ENCODE data around the gene NR4A2. TPM values are rescaled to one million over a fixed set of nuclear protein-coding genes. Genes with fewer than 3 reads are reported as not detected.
A peak's percentile ranks its signal among the peaks of the same experiment; 100 is the strongest.

The NR4A2 gene
- total RNA-seq, 1 experiment from 2014 or later: 0.66 TPM

- TF ChIP-seq MLX (CRISPR knock-in tag; IDR thresholded peaks at IDR 0.05): no peak
- peak; percentile 98 for TF ChIP-seq FOXP1 (CRISPR knock-in tag; IDR thresholded peaks at IDR 0.05; ENCODE audit: borderline replicate concordance)
- TF ChIP-seq HMGXB4 (CRISPR knock-in tag; IDR thresholded peaks at IDR 0.05): peak; percentile 56
- TF ChIP-seq TEAD1 (CRISPR knock-in tag; IDR thresholded peaks at IDR 0.05): peak; percentile 85
- TF ChIP-seq NFYB (CRISPR knock-in tag; conservative IDR thresholded peaks at IDR 0.05; ENCODE audit: low read depth): 0 out of 2 replicates have a peak, but pooled peaks have one; percentile 13
- peak; percentile 92 for TF ChIP-seq JUN (CRISPR knock-in tag; IDR thresholded peaks at IDR 0.05)
- TF ChIP-seq, protein P1, sequence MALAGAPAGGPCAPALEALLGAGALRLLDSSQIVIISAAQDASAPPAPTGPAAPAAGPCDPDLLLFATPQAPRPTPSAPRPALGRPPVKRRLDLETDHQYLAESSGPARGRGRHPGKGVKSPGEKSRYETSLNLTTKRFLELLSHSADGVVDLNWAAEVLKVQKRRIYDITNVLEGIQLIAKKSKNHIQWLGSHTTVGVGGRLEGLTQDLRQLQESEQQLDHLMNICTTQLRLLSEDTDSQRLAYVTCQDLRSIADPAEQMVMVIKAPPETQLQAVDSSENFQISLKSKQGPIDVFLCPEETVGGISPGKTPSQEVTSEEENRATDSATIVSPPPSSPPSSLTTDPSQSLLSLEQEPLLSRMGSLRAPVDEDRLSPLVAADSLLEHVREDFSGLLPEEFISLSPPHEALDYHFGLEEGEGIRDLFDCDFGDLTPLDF (CRISPR knock-in tag; IDR thresholded peaks at IDR 0.05): peak; percentile 72; the same call in 1 of the 2 replicates
- TF ChIP-seq SMAD4 (CRISPR knock-in tag; IDR thresholded peaks at IDR 0.05): peak; percentile 85
- TF ChIP-seq ZNF219 (CRISPR knock-in tag; IDR thresholded peaks at IDR 0.05; ENCODE audit: borderline replicate concordance): peak; percentile 88; the same call in 1 of the 2 replicates
- TF ChIP-seq KAT7 (CRISPR knock-in tag; IDR thresholded peaks at IDR 0.05; ENCODE audit: borderline replicate concordance): peak; percentile 80; the same call in 1 of the 2 replicates
- TF ChIP-seq ETV6 (CRISPR knock-in tag; IDR thresholded peaks at IDR 0.05): peak; percentile 65; the same call in 1 of the 2 replicates
- TF ChIP-seq ZSCAN18 (CRISPR knock-in tag; IDR thresholded peaks at IDR 0.05): no peak
- peak; percentile 90 for TF ChIP-seq FOXP4 (CRISPR knock-in tag; IDR thresholded peaks at IDR 0.05)
- peak; percentile 54 for TF ChIP-seq PRDM15 (CRISPR knock-in tag; IDR thresholded peaks at IDR 0.05)
- no peak for TF ChIP-seq JAZF1 (CRISPR knock-in tag; IDR thresholded peaks at IDR 0.05)
- no peak for TF ChIP-seq GRHL2 (CRISPR knock-in tag; IDR thresholded peaks at IDR 0.05; ENCODE audit: insufficient replicate concordance, severe bottlenecking)
- TF ChIP-seq ZBTB43 (CRISPR knock-in tag; IDR thresholded peaks at IDR 0.05): peak; percentile 57; the same call in 1 of the 2 replicates
- no peak; the same call in 1 of the 2 replicates for TF ChIP-seq USF2 (CRISPR knock-in tag; IDR thresholded peaks at IDR 0.05)
- TF ChIP-seq HMGA2 (CRISPR knock-in tag; IDR thresholded peaks at IDR 0.05): no peak
- TF ChIP-seq RELA (CRISPR knock-in tag; IDR thresholded peaks at IDR 0.05; ENCODE audit: borderline replicate concordance): no peak
- peak; percentile 84; the same call in 1 of the 2 replicates for TF ChIP-seq ATF1 (CRISPR knock-in tag; IDR thresholded peaks at IDR 0.05)
- peak; percentile 88 for TF ChIP-seq ZBTB21 (CRISPR knock-in tag; IDR thresholded peaks at IDR 0.05; ENCODE audit: borderline replicate concordance)
- TF ChIP-seq SOX15 (CRISPR knock-in tag; IDR thresholded peaks at IDR 0.05): no peak
- TF ChIP-seq CREB1 (CRISPR knock-in tag; IDR thresholded peaks at IDR 0.05): peak; percentile 74; the same call in 1 of the 2 replicates
These were observed 12.6 kb downstream of the NR4A2 start (continued) for GRCh38 chr2:156319811-156320485.
